T-helper 2 cell treated with Interferon-gamma antibody and Interleukin-4, amounts not matched to agents 100 ng/mL and 5 ng/mL, for 36 hours (primary cell): ENCODE results near the gene CCDC63. TPM values are rescaled to one million over a fixed set of nuclear protein-coding genes. Genes with fewer than 3 reads are reported as not detected.

Experiments
- intact Hi-C: fragments of 100-400 bp; cut with micrococcal nuclease; formaldehyde crosslinking; loops from one replicate; pipeline ENCODE4 v1.15.1; 2023
- total RNA-seq: library from RNA; stranded (reverse); gene quantifications from 2 replicates; pipeline ENCODE4 v1.2.3, GENCODE V29; 2022

Gene CCDC63
- total RNA-seq = not detected in 2 replicates

DNA sequence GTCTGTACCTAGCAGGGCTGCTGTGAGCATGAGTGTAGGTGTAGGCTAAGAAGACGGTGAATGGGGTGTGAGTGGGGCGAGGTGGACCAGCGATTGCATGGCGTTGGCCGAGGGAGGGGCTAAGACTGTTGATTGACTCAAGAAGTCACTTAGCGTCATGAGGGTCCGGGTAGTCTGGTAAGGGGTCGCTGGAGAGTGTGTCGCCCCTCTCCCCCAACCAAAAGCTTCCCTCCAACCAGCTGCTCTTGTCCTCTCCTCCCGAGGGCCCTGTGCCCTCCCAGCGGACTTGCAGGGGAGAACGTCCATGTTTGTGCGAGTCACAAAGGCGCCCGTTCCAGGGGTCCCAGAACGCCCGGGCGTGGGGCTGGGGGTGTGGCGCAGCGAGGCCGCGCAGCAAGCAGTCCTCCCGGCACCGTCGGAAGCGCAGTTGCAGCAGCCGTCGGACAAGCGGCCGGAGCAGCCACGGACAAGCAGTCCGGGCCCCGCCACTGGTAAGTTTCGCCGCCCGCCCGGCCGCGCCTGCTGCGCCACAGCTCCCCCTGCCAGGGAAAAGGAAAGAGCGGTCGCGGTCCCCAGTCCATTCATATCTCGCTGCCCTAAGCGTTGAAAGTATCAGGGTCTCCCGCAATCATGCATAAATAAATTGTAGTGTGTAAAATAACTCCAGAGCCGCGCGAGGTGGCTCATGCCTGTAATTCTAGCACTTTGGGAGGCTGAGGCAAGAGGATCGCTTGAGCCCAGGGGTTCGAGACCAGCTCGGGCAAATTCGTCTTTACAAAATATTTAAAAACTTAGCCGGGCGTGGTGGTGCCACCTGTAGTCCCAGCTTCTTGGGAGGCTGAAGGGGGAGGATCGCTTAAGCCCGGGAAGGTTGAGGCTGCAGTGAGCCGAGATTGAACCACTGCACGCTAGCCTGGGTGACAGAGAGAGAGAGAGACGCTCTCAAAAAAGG lies at the start of gene CCDC63:
CCDC63 (plus strand) TSS at position 373 of the 952 bp plus-strand sequence. CDS start 5,968 bp downstream, outside the sequence.
- intact Hi-C loops = no loop called here

DNA sequence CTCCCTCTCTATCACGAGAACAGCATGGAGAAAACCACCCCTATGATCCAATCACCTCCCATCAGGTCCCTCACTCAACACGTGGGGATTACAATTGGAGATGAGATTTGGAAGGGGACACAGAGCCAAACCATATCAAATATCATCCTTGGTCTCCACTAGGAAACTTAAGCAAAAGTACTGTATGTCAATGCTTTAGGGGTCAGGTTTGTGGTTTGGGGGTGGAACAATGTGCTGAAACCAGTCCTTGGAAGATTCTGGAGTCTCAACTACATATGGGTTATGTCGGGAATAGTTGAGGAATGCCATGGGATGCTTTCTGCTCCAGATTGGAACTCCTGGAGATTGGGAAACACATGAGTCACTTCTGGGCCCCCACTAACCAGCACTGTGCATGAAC lies 48.3 kb upstream of the CCDC63 start:
- intact Hi-C loops = no loop called here

DNA sequence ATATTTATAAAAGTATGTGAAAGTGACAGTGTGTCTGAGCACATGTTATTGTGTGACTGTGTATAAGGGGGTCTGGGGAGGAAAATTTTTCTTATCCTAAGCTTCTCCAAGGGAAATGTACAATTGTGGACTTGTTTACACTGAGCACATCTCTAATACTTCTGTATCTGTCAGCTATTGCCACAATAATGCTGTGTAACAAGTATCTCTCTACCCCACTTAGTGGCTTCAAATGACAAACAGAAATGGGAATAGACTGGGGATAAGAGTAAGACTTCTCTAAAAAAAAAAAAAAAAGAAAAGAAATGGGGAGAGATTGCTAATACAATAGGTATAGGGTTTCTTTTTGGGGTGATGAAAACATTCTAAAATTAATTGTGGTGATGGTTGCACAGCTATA lies 44.3 kb upstream of the CCDC63 start:
- intact Hi-C loops = no loop called here

DNA sequence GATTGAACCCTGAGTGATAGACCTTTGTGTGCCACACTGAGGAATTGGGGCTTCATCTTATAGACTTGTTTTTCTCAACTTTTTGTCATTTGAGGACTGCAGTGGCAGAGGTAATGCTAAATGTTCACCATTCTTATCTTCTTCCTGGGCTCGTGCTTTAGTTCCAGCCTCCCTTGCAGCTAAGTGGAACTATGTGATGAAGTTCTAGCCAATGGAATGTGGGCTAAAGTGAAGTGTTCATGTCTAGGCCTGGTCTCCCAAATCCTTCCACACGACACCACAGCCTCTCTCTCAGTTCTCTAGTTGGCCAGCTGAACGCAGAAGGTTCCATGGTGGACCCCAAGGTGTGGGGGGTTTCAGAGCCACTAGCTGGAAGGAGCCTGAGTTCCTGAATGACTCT lies 42.4 kb upstream of the CCDC63 start:
- intact Hi-C loops = no loop called here

DNA sequence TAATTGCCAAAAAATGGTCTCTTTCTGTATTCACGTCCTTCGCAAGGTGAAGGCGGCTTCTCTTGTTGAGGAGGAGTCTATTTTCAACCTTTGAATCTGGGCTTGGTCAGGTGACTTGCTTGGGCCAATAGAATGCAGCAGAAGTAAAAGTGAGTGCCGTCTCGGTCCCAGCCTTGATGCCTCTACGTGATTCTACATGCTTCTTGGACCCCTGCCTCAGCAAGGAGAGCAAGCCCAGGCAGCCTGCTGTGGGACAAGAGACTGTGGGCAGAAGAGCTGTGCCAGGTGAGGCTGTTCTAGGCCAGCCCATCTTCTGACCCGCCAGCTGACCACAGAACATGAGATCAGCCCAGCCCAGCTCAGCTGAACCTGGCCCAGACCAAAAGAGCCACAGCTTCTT lies 39.1 kb upstream of the CCDC63 start:
- intact Hi-C loops = no loop called here

DNA sequence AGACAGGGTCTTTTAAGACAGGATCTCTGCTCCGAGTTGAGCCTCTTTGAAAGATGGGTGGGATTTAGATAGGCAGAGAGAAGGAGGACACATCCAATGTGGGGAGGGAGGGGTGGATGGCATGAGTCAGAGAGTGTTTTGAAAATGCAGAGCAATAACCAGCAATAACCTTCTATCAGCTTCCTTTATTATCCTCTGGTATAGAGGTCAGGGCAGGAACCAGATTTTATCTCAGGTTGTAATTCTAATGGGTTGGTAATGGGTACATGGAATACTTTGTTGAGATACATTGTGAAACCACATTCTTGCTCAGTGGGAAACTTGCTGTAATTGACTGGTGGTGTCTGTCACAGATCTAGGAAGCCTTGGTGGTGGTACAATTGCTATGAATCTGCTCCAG lies 37.6 kb upstream of the CCDC63 start:
- intact Hi-C loops = no loop called here

DNA sequence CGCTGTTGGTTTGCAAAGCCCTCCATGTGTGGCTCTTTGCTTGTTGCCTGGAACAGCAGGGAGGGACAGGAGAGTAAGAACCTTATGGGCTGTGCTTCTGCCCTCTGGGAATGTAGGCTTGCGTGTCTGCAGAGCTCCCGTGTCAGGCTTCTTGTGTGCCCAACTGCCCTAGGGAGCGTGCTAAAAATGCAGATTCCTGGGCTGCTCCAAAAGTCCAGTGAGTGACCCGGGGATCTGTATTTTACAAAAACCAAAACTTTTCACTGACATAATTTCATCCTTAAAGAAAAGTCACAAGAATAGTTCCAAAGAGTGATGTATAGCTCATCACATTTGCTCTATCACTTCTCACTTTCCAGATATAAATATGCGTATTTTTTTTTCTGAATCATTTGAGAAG lies 34.8 kb upstream of the CCDC63 start:
- intact Hi-C loops = no loop called here

DNA sequence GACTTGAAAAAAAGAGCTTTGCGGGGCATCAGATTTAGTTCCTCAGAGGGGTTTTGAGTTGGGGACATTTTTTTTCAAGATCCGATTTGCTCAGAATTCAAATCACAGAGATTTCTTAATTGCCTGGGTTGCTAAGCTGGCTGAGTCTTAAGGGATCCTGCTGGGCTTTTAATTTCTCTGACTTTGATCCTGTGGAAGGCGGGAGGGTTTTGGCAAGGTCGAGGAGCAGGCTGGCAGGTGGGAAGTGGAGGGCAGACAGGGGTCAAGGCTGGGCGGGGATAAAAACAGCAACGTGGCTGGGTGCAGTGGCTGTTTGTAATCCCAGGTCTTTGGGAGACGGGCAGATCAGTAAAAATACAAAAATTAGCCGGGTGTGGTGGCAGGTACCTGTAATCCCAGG lies 33.5 kb upstream of the CCDC63 start:
- intact Hi-C loops = no loop called here

DNA sequence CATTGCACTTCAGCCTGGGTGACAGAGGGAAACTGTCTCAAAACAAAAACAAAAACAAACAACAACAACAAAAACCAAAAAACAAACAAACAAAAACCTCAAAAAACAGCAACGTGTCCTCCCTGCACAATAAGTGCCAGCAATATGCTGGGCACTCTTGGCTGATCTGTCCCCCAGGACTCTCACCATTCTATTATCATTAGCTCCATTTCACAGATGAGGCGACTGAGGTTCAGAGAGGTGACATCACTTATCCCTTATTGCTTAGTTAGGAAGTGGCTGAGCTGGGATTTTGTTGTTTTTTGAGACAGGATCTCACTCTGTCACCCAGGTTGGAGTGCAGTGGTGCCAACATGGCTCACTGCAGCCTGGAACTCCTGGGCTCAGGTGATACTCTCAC lies 33.0 kb upstream of the CCDC63 start:
- intact Hi-C loops = no loop called here

DNA sequence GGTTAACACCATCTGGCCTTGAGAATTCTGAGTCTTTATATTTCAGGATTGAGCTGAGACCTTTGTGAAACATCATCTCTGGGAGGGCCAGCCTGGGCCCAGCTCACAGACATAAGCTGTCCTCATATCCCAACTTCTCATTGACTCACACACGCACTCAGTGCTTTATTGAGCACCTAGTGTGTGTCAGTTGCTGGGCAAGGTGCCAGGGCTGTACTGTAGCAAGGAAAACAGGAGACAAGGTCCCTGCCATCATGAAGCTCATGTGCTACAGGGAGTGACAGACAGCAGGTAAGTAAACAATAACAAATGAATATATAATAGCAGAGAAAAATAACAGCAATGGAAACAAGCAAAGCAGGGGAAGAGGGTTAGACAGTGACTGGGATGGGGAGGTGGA lies 30.5 kb upstream of the CCDC63 start:
- intact Hi-C loops = no loop called here

DNA sequence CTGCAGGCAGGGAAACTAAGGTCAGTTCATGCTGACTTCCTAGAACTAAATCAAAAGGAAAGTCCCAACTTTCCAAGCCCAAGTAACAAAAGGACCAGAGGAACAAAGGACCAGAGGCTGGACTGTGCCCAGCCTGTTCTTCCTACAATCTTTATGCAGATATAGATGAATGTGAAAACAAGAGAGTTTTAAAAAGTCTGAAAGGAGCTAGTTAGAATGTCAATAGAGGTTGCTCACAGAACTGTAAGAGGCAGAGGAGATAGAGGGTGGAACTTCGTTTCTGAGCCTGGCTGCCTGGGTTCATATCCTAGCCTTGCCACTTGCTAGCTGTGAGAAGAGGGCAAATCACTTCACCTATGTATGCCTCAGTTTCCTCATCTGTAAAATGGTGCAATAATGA lies 30.0 kb upstream of the CCDC63 start:
- intact Hi-C loops = no loop called here

DNA sequence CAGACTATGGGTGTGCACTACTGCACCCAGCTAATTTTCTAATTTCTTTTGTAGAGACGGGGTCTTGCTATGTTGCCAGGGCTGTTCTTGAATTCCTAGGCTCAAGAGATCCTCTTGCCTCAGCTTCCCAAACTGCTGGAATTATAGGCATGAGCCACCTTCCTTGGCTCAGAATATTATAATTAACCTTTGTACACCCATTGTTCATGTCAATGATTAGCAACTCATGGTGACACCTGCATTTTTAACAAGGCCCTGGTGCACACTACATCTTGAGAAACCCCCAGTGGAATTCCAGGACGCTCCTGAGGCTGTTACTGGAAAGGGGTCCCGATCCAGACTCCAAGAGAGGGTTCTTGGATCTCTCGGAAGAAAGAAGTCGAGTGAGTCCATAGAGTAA lies 28.3 kb upstream of the CCDC63 start:
- intact Hi-C loops = no loop called here

DNA sequence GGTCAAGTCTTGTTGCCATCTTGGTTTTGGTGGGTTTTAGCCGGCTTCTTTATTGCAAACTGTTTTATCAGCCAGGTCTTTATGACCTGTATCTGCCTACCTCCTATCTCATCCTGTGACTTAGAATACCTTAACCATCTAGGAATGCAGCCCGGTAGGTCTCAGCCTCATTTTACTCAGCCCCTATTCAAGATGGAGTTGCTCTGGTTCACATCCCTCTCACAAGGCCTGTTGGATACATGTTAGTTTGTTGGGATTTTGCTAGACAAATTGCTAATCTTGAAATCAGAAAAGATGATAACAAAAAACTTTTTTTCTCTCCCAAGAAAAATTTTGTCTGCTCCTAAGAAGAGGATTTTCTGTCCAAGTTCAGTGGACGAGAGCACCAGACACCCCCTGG lies 27.6 kb upstream of the CCDC63 start:
- intact Hi-C loops = no loop called here

DNA sequence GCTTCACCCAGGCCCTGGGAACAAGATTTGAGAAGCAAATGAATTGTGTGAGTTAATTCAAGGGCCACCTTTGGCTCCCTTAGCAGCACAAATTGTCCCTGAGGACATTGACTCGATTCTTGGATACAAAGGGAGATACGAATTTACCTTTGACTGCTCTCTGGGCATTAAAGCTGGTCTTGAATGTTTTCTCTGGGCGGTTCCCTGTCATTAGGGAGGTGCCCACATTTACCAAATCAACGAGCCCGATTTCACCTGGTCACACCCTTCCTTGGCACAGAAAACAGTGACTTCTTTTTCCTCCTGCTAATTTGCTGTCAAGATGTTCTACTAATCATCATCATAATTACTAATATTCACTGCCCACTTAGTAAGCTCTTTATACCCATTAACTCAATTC lies 27.1 kb upstream of the CCDC63 start:
- intact Hi-C loops = no loop called here

DNA sequence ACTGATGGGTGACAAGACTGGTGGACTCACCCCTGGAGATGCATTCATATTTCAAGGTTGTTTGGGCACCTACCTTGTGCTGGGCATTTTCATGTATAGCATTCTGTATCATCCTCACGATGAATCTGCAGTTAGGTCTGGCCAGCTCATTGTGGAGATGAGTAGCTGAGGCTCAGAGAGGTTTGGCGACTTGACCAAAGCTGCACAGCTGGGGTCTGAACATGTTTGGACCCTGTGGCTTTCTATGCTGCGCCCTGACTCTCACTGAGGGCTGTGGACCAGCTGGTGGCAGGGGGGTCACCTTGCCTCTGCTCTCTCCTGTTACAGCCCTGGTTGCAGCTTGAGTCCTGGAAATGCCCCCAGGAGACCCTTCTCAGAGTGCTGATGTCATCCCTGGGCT lies 24.9 kb upstream of the CCDC63 start:
- intact Hi-C loops = no loop called here

DNA sequence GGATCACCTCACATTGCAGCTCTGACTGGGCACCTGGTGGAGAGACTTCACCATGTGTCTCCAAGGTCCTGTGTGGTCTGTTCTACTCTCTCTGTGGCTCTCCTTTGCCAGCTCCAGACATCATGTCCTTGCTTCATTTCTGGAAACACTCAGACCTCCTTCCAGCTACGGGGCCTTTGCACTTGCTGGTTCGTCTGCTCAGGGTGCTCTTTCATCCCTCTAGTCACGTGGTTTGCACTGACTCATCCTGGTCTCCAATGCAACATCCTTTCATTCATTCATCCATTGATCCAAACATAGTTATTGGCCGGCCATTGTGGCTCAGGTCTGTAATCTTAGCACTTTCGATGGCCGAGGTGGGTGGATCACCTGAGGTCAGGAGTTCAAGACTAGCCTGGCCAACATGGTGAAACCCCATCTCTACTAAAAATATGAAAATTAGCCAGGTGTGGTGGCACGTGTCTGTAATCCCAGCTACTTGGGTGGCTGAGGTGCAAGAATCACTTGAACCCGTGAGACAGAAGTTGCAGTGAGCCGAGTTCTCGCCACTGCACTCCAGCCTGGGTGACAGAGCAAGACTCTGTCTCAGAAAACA lies 23.9 kb upstream of the CCDC63 start:
- intact Hi-C loops = no loop called here

DNA sequence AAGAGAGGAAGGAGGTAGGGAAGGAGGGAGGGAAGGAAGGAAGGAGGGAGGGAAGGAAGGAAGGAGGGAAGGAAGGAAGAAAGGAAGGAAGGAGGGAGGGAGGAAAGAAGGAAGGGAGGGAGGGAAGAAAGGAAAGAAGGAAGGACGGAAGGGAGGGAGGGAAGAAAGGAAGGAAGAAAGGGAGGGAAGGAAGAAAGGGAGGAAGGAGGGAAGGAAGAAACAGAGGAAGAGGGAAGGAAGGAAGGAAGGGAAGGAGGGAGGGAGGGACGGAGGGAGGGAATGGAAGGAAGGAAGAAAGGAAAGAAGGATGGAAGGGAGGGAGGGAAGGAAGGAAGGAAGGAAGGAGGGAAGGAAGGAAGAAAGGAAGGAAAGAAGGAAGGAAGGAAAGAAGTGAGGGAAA lies 22.4 kb upstream of the CCDC63 start:
- intact Hi-C loops = no loop called here

DNA sequence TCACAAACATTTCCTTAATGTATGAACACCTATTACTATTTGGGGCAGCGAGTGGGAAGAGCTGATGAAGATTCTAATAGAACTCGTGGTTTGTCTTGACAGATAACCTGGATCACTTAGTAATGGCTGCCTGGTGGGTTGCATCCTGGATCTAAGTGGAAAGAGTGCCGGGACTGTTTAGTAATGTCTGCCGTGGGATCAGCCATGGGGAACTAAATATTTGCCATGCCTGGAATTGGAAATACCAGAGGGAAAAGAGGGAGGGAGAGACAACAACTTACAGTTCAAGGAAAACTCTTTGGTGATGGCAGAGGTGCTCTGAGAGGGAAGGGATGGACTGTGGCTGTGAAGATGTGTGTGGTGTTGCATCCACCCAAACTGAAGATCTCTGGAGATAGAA lies 21.3 kb upstream of the CCDC63 start:
- intact Hi-C loops = loop anchor here (5.0 kb wide), 2 partner anchors 208 to 223 kb away; no protein-coding TSS in a partner anchor

DNA sequence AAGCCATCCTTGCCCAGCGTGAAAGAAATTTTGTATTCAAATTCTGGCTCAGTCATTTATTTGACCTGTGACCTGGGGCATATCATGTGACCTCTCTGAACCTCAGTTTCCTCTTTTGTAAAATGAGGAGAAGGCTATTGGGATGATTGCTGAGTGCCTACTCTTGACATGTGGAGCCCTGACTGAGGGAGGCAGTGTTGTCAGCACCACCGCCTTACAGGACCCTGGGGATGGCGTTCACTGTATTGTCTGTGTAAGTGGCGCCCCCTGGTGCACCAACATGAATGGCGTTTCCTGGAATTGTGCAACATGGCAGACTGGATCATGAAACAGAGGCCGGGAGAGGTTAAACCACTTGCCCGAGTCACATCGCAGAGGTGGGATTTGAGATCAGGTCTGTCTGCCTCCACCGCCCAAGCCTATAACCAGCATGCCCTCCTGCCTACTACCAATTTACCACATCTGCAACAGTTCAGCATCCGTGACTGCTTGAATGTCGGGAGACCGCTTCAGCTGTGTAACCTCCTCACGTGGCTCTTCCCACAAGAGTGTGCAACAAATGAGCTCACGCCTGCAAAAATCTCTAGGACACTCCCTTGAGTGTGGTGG lies 20.1 kb upstream of the CCDC63 start:
- intact Hi-C loops = loop anchor here (1.0 to 5.0 kb wide), 7 partner anchors 85 to 376 kb away; partner anchors contain the start of gene ARPC3

DNA sequence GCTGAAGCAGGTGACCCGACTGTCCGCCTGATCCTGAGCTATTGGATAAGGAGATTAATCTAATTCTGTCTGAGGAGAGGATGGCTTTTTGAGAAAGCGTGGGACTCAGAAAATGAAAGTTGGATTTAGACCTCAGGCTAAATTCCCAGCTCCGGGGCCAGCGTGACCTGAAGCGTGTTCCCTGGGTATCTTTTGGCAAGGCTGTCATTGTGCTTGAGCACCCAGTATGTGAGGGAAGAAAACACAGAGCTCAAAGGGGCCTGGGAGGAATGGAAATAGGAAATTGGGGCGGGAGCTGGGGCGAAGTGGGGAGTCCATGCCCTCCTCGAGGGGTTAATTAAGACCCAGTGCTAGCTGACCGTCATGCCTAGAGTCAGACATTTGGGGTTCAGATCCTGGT lies 17.5 kb upstream of the CCDC63 start:
- intact Hi-C loops = loop anchor here (5.0 kb wide), 2 partner anchors 212 to 227 kb away; no protein-coding TSS in a partner anchor

DNA sequence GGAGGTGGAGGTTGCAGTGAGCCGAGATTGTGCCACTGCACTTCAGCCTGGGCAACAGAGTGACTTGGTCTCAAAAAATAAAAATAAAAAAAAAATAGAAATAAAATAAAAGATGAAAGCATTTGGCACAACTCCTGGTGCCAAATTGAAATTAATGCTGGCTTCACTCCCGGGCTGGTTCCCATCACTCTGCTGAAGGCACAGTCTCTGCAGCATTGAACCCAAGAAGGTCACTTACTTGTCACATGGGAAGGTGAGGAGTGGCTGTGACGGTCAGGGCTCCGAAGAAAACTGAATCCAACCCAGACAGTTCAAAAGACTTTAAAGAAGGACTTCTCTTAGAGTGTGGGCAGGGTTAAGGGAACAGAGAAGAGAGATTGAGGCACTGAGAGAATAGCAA lies 10.5 kb upstream of the CCDC63 start:
- intact Hi-C loops = no loop called here

DNA sequence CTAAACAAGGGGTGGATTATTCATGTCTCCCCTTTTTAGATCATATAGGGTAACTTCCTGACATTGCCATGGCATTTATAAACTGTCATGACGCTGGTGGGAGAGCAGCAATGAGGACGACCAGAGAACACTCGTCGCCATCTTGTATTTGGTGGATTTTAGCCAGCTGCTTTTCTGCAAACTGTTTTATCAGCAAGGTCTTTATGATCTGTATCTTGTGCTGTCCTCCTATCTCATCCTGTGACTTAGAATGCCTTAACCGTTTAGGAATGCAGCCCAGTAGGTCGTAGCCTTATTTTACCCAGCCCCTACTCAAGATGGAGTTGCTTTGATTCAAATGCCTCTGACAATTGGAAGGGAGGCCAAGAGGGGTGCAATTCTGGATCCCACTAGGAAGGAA lies 5.8 kb upstream of the CCDC63 start:
- intact Hi-C loops = no loop called here
